SK-N-SH (cell line): Measurements from ENCODE around the gene RAB4A. TPM values are rescaled to one million over a fixed set of nuclear protein-coding genes. Genes with fewer than 3 reads are reported as not detected.

Source experiments
- CTCF ChIA-PET: fragments of 300-600, 350-600 bp; formaldehyde crosslinking; extraction: SDS; loops from one replicate; lab custom pipeline; 2021; lab: Yijun Ruan, JAX
- POLR2A ChIA-PET: fragments of 350-600 bp; sonication (Branson Sonifier 250); formaldehyde crosslinking; extraction: SDS; loops from one replicate; lab custom pipeline; 2020; ENCODE audit warnings: antibody characterized with exemption, inconsistent platforms; lab: Yijun Ruan, JAX
- DNase-seq: peaks from one replicate; pipeline ENCODE4 v3.0.0; 2012
- H2AFZ ChIP-seq: fragments of 200-600 bp; sonication (generic); 2 replicates; pipeline ENCODE4 v1.8.1; 2016; ENCODE audit warnings: antibody characterized with exemption, mild to moderate bottlenecking, low read depth
- H3F3A ChIP-seq: fragments of 200-600 bp; sonication (generic); replicated peaks from 2 replicates; pipeline ENCODE3; 2016; ENCODE audit warnings: antibody characterized with exemption, mild to moderate bottlenecking; ENCODE audit not compliant: insufficient read depth
- H3K27ac ChIP-seq, 2 experiments: fragments of 200-500 bp in 1 of 2; fragments of 200-600 bp in 1 of 2; sonication (Bioruptor generic) in 1 of 2; sonication (generic), shearing (Covaris generic) in 1 of 2; 2 replicates each; pipeline versions ENCODE4 v1.5.1 to v1.6.1; 2014 to 2016; ENCODE audit warnings: low read depth in 2 of 2, inconsistent platforms in 1 of 2, low read length in 1 of 2, mild to moderate bottlenecking in 1 of 2, mixed read lengths in 1 of 2
- H3K27me3 ChIP-seq: fragments of 200-600 bp; sonication (generic), shearing (Covaris generic); 2 replicates; pipeline ENCODE4 v1.6.1; 2016; ENCODE audit warnings: mixed run types; ENCODE audit not compliant: insufficient read depth
- H3K36me3 ChIP-seq, 2 experiments: fragments of 200-500 bp in 1 of 2; fragments of 200-600 bp in 1 of 2; sonication (Bioruptor generic) in 1 of 2; sonication (generic) in 1 of 2; replicated peaks in 1 of 2; 2 replicates each; pipeline versions ENCODE3 to v1.5.1; 2014 to 2016; ENCODE audit warnings: low read length in 1 of 2, mild to moderate bottlenecking in 1 of 2; ENCODE audit not compliant: insufficient read depth in 2 of 2, control insufficient read depth in 1 of 2
- H3K4me1 ChIP-seq, 2 experiments: fragments of 200-500 bp in 1 of 2; fragments of 200-600 bp in 1 of 2; sonication (Bioruptor generic) in 1 of 2; sonication (generic), shearing (Covaris generic) in 1 of 2; 2 replicates each; pipeline versions ENCODE4 v1.5.1 to v1.6.1; 2014 to 2016; ENCODE audit warnings: low read depth in 1 of 2, low read length in 1 of 2, mixed run types in 1 of 2; ENCODE audit not compliant: insufficient read depth in 2 of 2, control insufficient read depth in 1 of 2
- H3K4me2 ChIP-seq: fragments of 200-600 bp; sonication (generic), shearing (Covaris generic); 2 replicates; pipeline ENCODE4 v1.6.1; 2017; ENCODE audit warnings: mixed run types
- H3K4me3 ChIP-seq, 2 experiments: fragments of 200-500 bp in 1 of 2; fragments of 200-600 bp in 1 of 2; sonication (Bioruptor generic) in 1 of 2; sonication (generic), shearing (Covaris generic) in 1 of 2; 2 replicates each; pipeline versions ENCODE4 v1.5.1 to v1.8.1; 2014 to 2016; ENCODE audit warnings: low read depth in 2 of 2, inconsistent platforms in 1 of 2, low read length in 1 of 2, mild to moderate bottlenecking in 1 of 2, mixed read lengths in 1 of 2, moderate library complexity in 1 of 2
- H3K79me2 ChIP-seq: fragments of 200-600 bp; sonication (generic); 2 replicates; pipeline ENCODE4 v1.8.1; 2017; ENCODE audit warnings: mild to moderate bottlenecking; ENCODE audit not compliant: insufficient read depth
- H3K9ac ChIP-seq: fragments of 200-600 bp; sonication (generic); 2 replicates; pipeline ENCODE4 v1.6.1; 2017; ENCODE audit warnings: mixed run types
- H3K9me2 ChIP-seq: fragments of 200-600 bp; sonication (generic); 2 replicates; pipeline ENCODE4 v1.6.1; 2017; ENCODE audit warnings: mixed run types
- H3K9me3 ChIP-seq: fragments of 200-600 bp; sonication (generic); 2 replicates; pipeline ENCODE4 v1.6.1; 2017; ENCODE audit warnings: mixed run types, mild to moderate bottlenecking, moderate library complexity
- H4K20me1 ChIP-seq: fragments of 200-600 bp; sonication (generic); 2 replicates; pipeline ENCODE4 v1.6.1; 2017; ENCODE audit warnings: mild to moderate bottlenecking, mixed run types; ENCODE audit not compliant: insufficient read depth
- CTCF ChIP-seq: fragments of 200-600 bp; sonication (generic); IDR thresholded peaks from 2 replicates; pipeline ENCODE4 v1.6.1; 2017; ENCODE audit warnings: antibody characterized with exemption, mild to moderate bottlenecking, moderate library complexity
- FOXM1 ChIP-seq: IDR thresholded peaks from 2 replicates; pipeline ENCODE4 v1.4.0; 2012; ENCODE audit warnings: low read depth, mild to moderate bottlenecking
- JUND ChIP-seq: IDR thresholded peaks from 2 replicates; pipeline ENCODE4 v1.4.0; 2012
- MAX ChIP-seq: IDR thresholded peaks from 2 replicates; pipeline ENCODE4 v1.4.0; 2012; ENCODE audit warnings: low read depth
- MEF2A ChIP-seq: IDR thresholded peaks from 2 replicates; pipeline ENCODE4 v1.4.0; 2012; ENCODE audit warnings: low read depth, borderline replicate concordance
- MXI1 ChIP-seq: IDR thresholded peaks from 2 replicates; pipeline ENCODE4 v1.6.1; 2012; ENCODE audit warnings: mild to moderate bottlenecking, low read depth, low read length, improper control_type of control experiment
- NRF1 ChIP-seq: IDR thresholded peaks from 2 replicates; pipeline ENCODE4 v1.6.1; 2012; ENCODE audit warnings: low read depth, mild to moderate bottlenecking, low read length
- RCOR1 ChIP-seq: fragments of 150-350 bp; IDR thresholded peaks from 2 replicates; pipeline ENCODE4 v1.6.1; 2017; ENCODE audit warnings: antibody characterized with exemption, low read length
- SIN3A ChIP-seq: IDR thresholded peaks from 2 replicates; pipeline ENCODE4 v1.6.1; 2012; ENCODE audit warnings: low read depth, mild to moderate bottlenecking, low read length, moderate library complexity, borderline replicate concordance
- SMC3 ChIP-seq: IDR thresholded peaks from 2 replicates; pipeline ENCODE4 v1.6.1; 2012; ENCODE audit warnings: low read depth, low read length, improper control_type of control experiment
- TAF1 ChIP-seq: IDR thresholded peaks from 2 replicates; pipeline ENCODE4 v1.6.1; 2012; ENCODE audit warnings: low read depth, mild to moderate bottlenecking, low read length, moderate library complexity, borderline replicate concordance
- ZBTB33 ChIP-seq: IDR thresholded peaks from 2 replicates; pipeline ENCODE4 v1.4.0; 2012; ENCODE audit warnings: low read depth, borderline replicate concordance
- WGBS: methylation state at CpG from one replicate; pipeline ENCODE4 v1.1.6; 2017; ENCODE audit warnings: low lambda C conversion rate; 5-methylcytosine and 5-hydroxymethylcytosine counted together
- polyA plus RNA-seq, 3 experiments: library from polyadenylated mRNA; depleted of rRNA; stranded (reverse); fragments of >200 nt; gene quantifications; 2 replicates each; pipeline ENCODE4 v1.2.3, GENCODE V29; 2012

RAB4A gene
- polyA plus RNA-seq, 1 of the 3 experiments (the other 2 are of a cell fraction), result 28.1 TPM

GRCh38 chr1:229340496-229340895 is 69.6 kb downstream of the RAB4A start (continued):
- no peak for TF ChIP-seq CTCF
- no peak for TF ChIP-seq FOXM1
- TF ChIP-seq, all 33 proteins: peak for 0

GRCh38 chr1:229341774-229342655 is 71.1 kb downstream of the RAB4A start:
- Histone ChIP-seq H3K27me3 (no peaks in the 10 kb centered on the region; the same call in 1 of the 2 replicates), H4K20me1 (no peaks in the 10 kb centered on the region), H3K4me2 (peak overlapping the region; percentile 92), H3K9me2 (no peaks in the 10 kb centered on the region), H3K9me3 (no peaks in the 10 kb centered on the region), H3K4me3 (peak overlapping the region; percentile 79 to 85), H3K79me2 (peaks cover 46% of the 10 kb centered on the region), H3K4me1 (peaks cover 5 to 12% of the 10 kb centered on the region in 2 experiments; a peak in 3 of 4 replicates), H3F3A (peaks cover 7% of the 10 kb centered on the region), H3K27ac (peak overlapping the region; percentile 56 to 72; a peak in 3 of 4 replicates), H2AFZ (peak overlapping the region; percentile 75), H3K9ac (peak overlapping the region; percentile 72), H3K36me3 (no peaks in the 10 kb centered on the region)
- 1% methylated on average over 27 of the region's 103 CpGs for WGBS
- ChIA-PET POLR2A (interaction anchor here (1.2 to 1.7 kb wide), 2 partner anchors 69 to 607 kb away, joined by 3 to 9 read pairs; partner anchors contain the start of gene RHOU), CTCF (interaction anchor here (0.6 to 1.9 kb wide), 3 partner anchors 46 to 1650 kb away, joined by 3 to 5 read pairs (median 4); no protein-coding TSS in a partner anchor)
- DNase-seq, result peak; percentile 98
- TF ChIP-seq ZBTB33 (no peak), MEF2A (no peak), NRF1 (peak; percentile 58; the same call in 1 of the 2 replicates), TAF1 (peak; percentile 52; the same call in 1 of the 2 replicates), SIN3A (0 out of 2 replicates have a peak, but pooled peaks have one; percentile 58), RCOR1 (0 out of 2 replicates have a peak, but pooled peaks have one; percentile 2), JUND (no peak), MXI1 (peak; percentile 77), SMC3 (no peak), MAX (0 out of 2 replicates have a peak, but pooled peaks have one; percentile 28)
